Fibroblast of villous mesenchyme (primary cell): ENCODE data around the gene PSMD14. TPM values are rescaled to one million over a fixed set of nuclear protein-coding genes. Genes with fewer than 3 reads are reported as not detected.
"Not testable (repeated sequence)": the region's sequence is repeated elsewhere in the genome, so short reads cannot be mapped to it uniquely, and the experiment has no call there.

Source experiments
- DNase-seq: peaks from one replicate; pipeline ENCODE4 v3.0.0-alpha.2; 2010; ENCODE audit warnings: low read depth
- H3K4me3 ChIP-seq: 2 replicates; pipeline ENCODE4 v1.5.1; 2011; ENCODE audit warnings: low read depth, mild to moderate bottlenecking, low read length
- total RNA-seq: library from RNA; depleted of rRNA; stranded (reverse); fragments of >200 nt; gene quantifications from 2 replicates; pipeline ENCODE4 v1.2.3, GENCODE V29; 2012
- TF ChIP-seq, protein P1 (sequence below): IDR thresholded peaks from 2 replicates; pipeline ENCODE4 v1.5.1; 2012; ENCODE audit warnings: low read depth, mild to moderate bottlenecking, low read length; ENCODE audit not compliant: insufficient read depth

The PSMD14 gene
- total RNA-seq, 1 donor = 121 TPM

DNA sequence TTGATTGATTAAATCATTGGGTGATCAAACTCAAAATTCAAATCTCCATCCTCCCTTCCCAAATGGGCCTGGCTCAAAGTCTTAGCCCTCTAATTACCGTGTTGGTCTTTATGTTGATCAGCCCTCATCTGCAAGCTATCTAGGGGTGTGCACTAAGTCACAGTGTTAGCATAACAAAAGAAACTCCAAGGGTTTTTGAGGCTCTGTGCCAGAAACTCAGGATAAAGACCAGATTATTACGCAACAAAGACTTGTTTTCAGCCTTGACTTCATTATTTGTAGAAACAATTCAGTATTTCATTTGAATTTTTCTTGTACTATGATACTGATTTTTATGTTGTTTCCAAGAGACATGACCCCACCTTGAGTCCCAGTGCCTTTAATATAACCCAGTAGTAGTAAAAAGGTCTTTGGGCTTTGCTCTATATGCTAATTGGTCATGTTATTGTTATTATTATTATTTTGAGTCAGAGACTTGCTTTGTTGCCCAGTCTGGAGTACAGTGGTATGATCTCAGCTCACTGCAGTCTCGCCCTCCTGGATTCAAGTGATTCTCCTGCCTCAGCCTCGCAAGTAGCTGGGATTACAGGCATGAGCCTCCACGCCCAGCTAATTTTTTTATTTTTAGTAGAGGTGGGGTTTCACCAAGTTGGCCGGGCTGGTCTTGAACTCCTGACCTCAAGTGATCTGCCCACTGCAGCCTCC is 13.9 kb downstream of the PSMD14 start:
- DNase-seq = no peak
- TF ChIP-seq, protein P1, sequence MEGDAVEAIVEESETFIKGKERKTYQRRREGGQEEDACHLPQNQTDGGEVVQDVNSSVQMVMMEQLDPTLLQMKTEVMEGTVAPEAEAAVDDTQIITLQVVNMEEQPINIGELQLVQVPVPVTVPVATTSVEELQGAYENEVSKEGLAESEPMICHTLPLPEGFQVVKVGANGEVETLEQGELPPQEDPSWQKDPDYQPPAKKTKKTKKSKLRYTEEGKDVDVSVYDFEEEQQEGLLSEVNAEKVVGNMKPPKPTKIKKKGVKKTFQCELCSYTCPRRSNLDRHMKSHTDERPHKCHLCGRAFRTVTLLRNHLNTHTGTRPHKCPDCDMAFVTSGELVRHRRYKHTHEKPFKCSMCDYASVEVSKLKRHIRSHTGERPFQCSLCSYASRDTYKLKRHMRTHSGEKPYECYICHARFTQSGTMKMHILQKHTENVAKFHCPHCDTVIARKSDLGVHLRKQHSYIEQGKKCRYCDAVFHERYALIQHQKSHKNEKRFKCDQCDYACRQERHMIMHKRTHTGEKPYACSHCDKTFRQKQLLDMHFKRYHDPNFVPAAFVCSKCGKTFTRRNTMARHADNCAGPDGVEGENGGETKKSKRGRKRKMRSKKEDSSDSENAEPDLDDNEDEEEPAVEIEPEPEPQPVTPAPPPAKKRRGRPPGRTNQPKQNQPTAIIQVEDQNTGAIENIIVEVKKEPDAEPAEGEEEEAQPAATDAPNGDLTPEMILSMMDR = no peak

DNA sequence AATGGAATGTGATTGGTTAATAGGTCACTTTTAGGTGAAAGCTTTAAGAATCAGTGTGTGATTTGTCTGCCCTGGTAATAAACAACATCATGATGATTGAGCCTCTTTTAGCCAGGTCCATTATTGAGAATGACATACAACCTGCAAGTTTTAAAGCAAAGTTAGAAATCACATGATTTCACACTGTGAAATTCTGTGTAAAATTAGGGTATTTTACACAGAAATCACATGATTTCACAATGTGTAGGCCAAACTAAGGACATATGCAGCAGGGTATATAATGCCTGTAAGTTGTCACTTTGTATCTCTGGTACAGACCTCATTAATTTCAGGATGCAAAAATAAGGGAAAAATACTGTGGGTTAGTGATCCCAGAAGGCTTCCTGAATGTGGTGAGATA is 16.7 kb downstream of the PSMD14 start:
- TF ChIP-seq, protein P1 = no peak
- H3K4me3 ChIP-seq = no peak overlapping the region
- DNase-seq = no peak

More for the DNA sequence above, 13.9 kb downstream of the PSMD14 start:
- no peak overlapping the region for H3K4me3 ChIP-seq

- DNase-seq = no peak
- H3K4me3 ChIP-seq = no peak overlapping the region
- TF ChIP-seq, protein P1 = no peak
Measured at GRCh38 chr2:161327582-161327981, 19.4 kb downstream of the PSMD14 start.

GRCh38 chr2:161332371-161332967 is 24.2 kb downstream of the PSMD14 start:
- DNase-seq = no peak
- H3K4me3 ChIP-seq = no peak overlapping the region
- TF ChIP-seq, protein P1 = no peak

DNA sequence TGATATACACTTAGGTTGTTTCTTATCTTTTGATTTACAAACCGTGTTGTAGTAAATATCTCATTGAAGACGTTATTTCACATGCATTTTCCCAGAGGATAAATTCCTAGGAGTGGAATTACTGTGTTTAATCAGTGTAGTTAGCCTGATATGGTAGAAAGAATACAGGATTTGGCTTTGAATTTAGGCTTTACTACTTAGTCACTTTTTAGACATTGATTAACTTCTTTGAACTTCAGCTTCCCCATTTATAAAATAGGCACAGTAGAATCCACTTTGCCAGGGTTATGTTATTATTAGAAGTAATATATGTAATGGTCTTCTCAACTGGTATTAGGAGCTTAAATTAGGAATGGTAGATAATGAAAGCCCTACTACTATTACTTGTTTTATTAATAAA is 27.4 kb downstream of the PSMD14 start:
- DNase-seq = no peak
- H3K4me3 ChIP-seq = no peak overlapping the region
- TF ChIP-seq, protein P1 = no peak

DNA sequence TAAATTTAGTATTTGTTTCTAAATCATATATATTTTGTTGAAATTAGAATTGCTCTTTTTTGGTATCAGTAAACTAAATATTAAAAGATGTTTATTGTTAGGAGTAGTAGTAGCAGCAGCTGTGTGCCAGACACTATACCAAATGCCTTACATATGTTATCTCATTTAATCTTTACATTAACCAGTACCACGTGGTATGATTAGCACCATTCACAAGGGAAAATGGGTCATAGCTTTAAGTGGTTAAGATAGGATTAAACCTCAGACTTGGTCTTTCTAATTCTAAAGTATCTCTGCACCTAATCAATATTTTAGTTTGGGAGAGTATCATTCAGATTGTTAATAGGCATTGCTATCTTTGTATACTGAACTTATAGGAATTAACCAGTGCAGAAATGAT is 29.0 kb downstream of the PSMD14 start:
- TF ChIP-seq, protein P1 = no peak
- H3K4me3 ChIP-seq = no peak overlapping the region
- no peak for DNase-seq

- DNase-seq, H3K4me3 ChIP-seq: not testable (repeated sequence)
Measured at GRCh38 chr2:161339532-161339931, 31.3 kb downstream of the PSMD14 start.

DNA sequence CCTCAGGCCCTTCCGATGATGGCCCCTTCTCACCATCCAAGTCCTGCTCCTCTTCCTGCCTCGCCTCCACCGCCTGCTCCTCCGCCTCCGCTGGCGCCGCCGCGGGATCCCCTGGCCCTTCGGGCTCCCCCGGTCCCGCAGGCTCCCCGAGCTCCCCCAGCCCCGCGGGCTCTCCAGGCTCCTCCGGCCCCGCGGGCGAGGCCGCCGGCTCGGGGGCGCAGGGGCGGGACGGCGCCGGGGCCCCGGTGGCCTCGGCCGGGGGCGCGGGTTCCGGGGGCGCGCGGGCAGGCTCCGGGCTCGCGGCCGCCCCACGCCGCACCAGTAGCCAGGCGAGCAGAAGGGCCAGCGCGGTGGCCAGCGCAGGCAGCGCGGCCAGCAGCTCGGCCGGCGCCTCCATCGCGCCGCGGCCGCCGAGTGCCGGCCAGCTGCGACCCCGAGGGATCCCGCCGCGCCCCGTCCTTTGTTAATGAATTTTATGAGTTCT is 32.7 kb downstream of the PSMD14 start:
- H3K4me3 ChIP-seq = peak overlapping the region; percentile 36
- DNase-seq = not testable (repeated sequence)
